Activated CD4-positive, alpha-beta memory T cell treated with anti-CD3 and anti-CD28 coated beads for 36 hours (primary cell): ENCODE measurements around the gene SIRT7. TPM values are rescaled to one million over a fixed set of nuclear protein-coding genes. Genes with fewer than 3 reads are reported as not detected.

ENCODE experiments used
- CTCF ChIA-PET: fragments of 350-600 bp; sonication (Branson Sonifier 250); formaldehyde crosslinking; loops from one replicate; lab custom pipeline; 2021; ENCODE audit warnings: antibody characterized with exemption, inconsistent platforms; lab: Charles Lee
- POLR2A ChIA-PET: fragments of 350-600 bp; sonication (Branson Sonifier 250); formaldehyde crosslinking; loops from one replicate; lab custom pipeline; 2021; ENCODE audit warnings: antibody characterized with exemption; lab: Charles Lee
- DNase-seq: peaks from one replicate; pipeline ENCODE4 v3.0.0-alpha.2; 2020
- H3K27ac Mint-ChIP-seq: one replicate; pipeline ENCODE4 v1.8.0; 2021; ENCODE audit warnings: mixed read lengths
- H3K27me3 Mint-ChIP-seq: one replicate; pipeline ENCODE4 v1.8.0; 2021; ENCODE audit warnings: mixed read lengths
- H3K36me3 Mint-ChIP-seq: one replicate; pipeline ENCODE4 v1.8.0; 2021; ENCODE audit warnings: mixed read lengths
- H3K4me1 Mint-ChIP-seq: one replicate; pipeline ENCODE4 v1.8.0; 2021; ENCODE audit warnings: low read depth, mixed read lengths
- H3K4me3 Mint-ChIP-seq: one replicate; pipeline ENCODE4 v1.8.0; 2021; ENCODE audit warnings: mild to moderate bottlenecking, mixed read lengths
- H3K9me3 Mint-ChIP-seq: one replicate; pipeline ENCODE4 v1.8.0; 2021; ENCODE audit warnings: mixed read lengths
- intact Hi-C: fragments of 100-400 bp; cut with micrococcal nuclease; formaldehyde crosslinking; loops from one replicate; pipeline ENCODE4 v1.15.1; 2023
- total RNA-seq, 2 experiments: library from RNA; stranded (reverse); gene quantifications; one replicate each; pipeline ENCODE4 v1.2.3, GENCODE V29; 2021

The SIRT7 gene
- total RNA-seq, 2 experiments from 2014 or later = 32.0 to 33.1 TPM

GRCh38 chr17:81928544-81929252 is 10.7 kb upstream of the SIRT7 start:
- DNase-seq = no peak
- CTCF ChIA-PET = interaction anchor here (1.0 to 2.2 kb wide), 5 partner anchors 10 to 178 kb away, joined by 3 to 6 read pairs (median 4); no protein-coding TSS in a partner anchor

GRCh38 chr17:81927653-81928543 is 9.9 kb upstream of the SIRT7 start, which contains the start of gene MAFG:
Gene MAFG, minus strand, starts transcription at chr17:81927735. Its CDS starts 4,550 bp downstream, at chr17:81923185.
- intact Hi-C loops = loop anchor here (5.0 kb wide), 1 partner anchor 56 kb away; the partner anchor contains the start of gene ARHGDIA
- Mint-ChIP-seq H3K9me3 (no peaks in the 10 kb centered on the region), H3K27ac (peak within 1 kb of the TSS; percentile 87), H3K4me3 (peak within 1 kb of the TSS; percentile 83), H3K27me3 (peaks cover 11% of the 10 kb centered on the region), H3K36me3 (peaks cover 2% of the 10 kb centered on the region), H3K4me1 (peaks cover 15% of the 10 kb centered on the region)
- CTCF ChIA-PET = interaction anchor here (0.6 to 2.2 kb wide), 10 partner anchors 10 to 199 kb away, joined by 3 to 6 read pairs (median 4); partner anchors contain the start of genes LRRC45 and SIRT7
- POLR2A ChIA-PET = interaction anchor here (0.9 to 1.7 kb wide), 6 partner anchors 9 to 358 kb away, joined by 3 to 6 read pairs (median 4); partner anchors contain the start of genes MCRIP1 and PYCR1
- peak; percentile 92 for DNase-seq

More at GRCh38 chr17:81928544-81929252, 10.7 kb upstream of the SIRT7 start:
- Mint-ChIP-seq H3K4me3 (peak overlapping the region; percentile 66), H3K36me3 (peaks cover 9% of the 10 kb centered on the region), H3K27ac (no peak overlapping the region), H3K9me3 (no peaks in the 10 kb centered on the region), H3K4me1 (peaks cover 15% of the 10 kb centered on the region), H3K27me3 (peaks cover 11% of the 10 kb centered on the region)
- POLR2A ChIA-PET = interaction anchor here (1.2 kb wide), 1 partner anchor 8 kb away, joined by 6 read pairs; the partner anchor contains the start of gene PYCR1
- intact Hi-C loops = loop anchor here (5.0 kb wide), 1 partner anchor 56 kb away; the partner anchor contains the start of gene ARHGDIA

- Mint-ChIP-seq H3K4me3 (peak overlapping the region; percentile 57), H3K36me3 (peaks cover 1% of the 10 kb centered on the region), H3K27me3 (peaks cover 11% of the 10 kb centered on the region), H3K27ac (peak overlapping the region; percentile 69), H3K9me3 (no peaks in the 10 kb centered on the region), H3K4me1 (peaks cover 15% of the 10 kb centered on the region)
- CTCF ChIA-PET = interaction anchor here (0.6 to 2.2 kb wide), 8 partner anchors 10 to 111 kb away, joined by 3 to 6 read pairs (median 4); partner anchors contain the start of genes LRRC45 and SIRT7
- POLR2A ChIA-PET = interaction anchor here (0.6 to 2.1 kb wide), 8 partner anchors 10 to 95 kb away, joined by 3 to 7 read pairs (median 3); partner anchors contain the start of genes MCRIP1, PCYT2 and SIRT7
- intact Hi-C loops = loop anchor here (5.0 kb wide), 1 partner anchor 55 kb away; the partner anchor contains the start of gene ARHGDIA
- no peak for DNase-seq
Observed at GRCh38 chr17:81927152-81927652, 9.2 kb upstream of the SIRT7 start.

- POLR2A ChIA-PET = interaction anchor here (0.6 to 2.1 kb wide), 8 partner anchors 9 to 95 kb away, joined by 3 to 7 read pairs (median 3); partner anchors contain the start of genes MCRIP1, PCYT2 and SIRT7
- CTCF ChIA-PET = interaction anchor here (0.7 to 2.2 kb wide), 5 partner anchors 9 to 112 kb away, joined by 3 to 7 read pairs (median 5); no protein-coding TSS in a partner anchor
Observed at GRCh38 chr17:81926451-81927151, 8.6 kb upstream of the SIRT7 start.

GRCh38 chr17:81925860-81926450 is 8.0 kb upstream of the SIRT7 start:
- peaks cover 7% of the 10 kb centered on the region for H3K36me3 Mint-ChIP-seq
- peak overlapping the region; percentile 87 for H3K27ac Mint-ChIP-seq
- CTCF ChIA-PET = interaction anchor here (0.7 to 1.4 kb wide), 3 partner anchors 9 to 96 kb away, joined by 3 to 7 read pairs (median 5); no protein-coding TSS in a partner anchor
- peak overlapping the region; percentile 83 for H3K4me3 Mint-ChIP-seq
- peaks cover 11% of the 10 kb centered on the region for H3K27me3 Mint-ChIP-seq
- DNase-seq = no peak
- peaks cover 15% of the 10 kb centered on the region for H3K4me1 Mint-ChIP-seq
- H3K9me3 Mint-ChIP-seq = no peaks in the 10 kb centered on the region
- POLR2A ChIA-PET = interaction anchor here (0.8 to 2.1 kb wide), 5 partner anchors 9 to 57 kb away, joined by 3 to 7 read pairs (median 3); partner anchors contain the start of genes PCYT2 and SIRT7
- intact Hi-C loops = loop anchor here (5.0 kb wide), 1 partner anchor 54 kb away; the partner anchor contains the start of gene ARHGDIA

More at GRCh38 chr17:81926451-81927151, 8.6 kb upstream of the SIRT7 start:
- Mint-ChIP-seq H3K27ac (peak overlapping the region; percentile 87), H3K4me1 (peaks cover 15% of the 10 kb centered on the region), H3K36me3 (peaks cover 4% of the 10 kb centered on the region), H3K9me3 (no peaks in the 10 kb centered on the region), H3K4me3 (peak overlapping the region; percentile 83), H3K27me3 (peaks cover 11% of the 10 kb centered on the region)
- intact Hi-C loops = loop anchor here (5.0 kb wide), 1 partner anchor 54 kb away; the partner anchor contains the start of gene ARHGDIA
- DNase-seq = peak; percentile 78

GRCh38 chr17:81924557-81925532 is 6.9 kb upstream of the SIRT7 start:
- Mint-ChIP-seq H3K4me3 (peak overlapping the region; percentile 83), H3K9me3 (no peaks in the 10 kb centered on the region), H3K36me3 (peaks cover 8% of the 10 kb centered on the region), H3K27me3 (peaks cover 8% of the 10 kb centered on the region), H3K27ac (peak overlapping the region; percentile 62), H3K4me1 (peaks cover 15% of the 10 kb centered on the region)
- intact Hi-C loops = loop anchor here (5.0 kb wide), 1 partner anchor 53 kb away; the partner anchor contains the start of gene ARHGDIA
- POLR2A ChIA-PET = interaction anchor here (2.1 kb wide), 1 partner anchor 8 kb away, joined by 7 read pairs; the partner anchor contains the start of gene SIRT7
- CTCF ChIA-PET = interaction anchor here (0.5 to 1.1 kb wide), 2 partner anchors 18 to 97 kb away, joined by 3 to 5 read pairs; no protein-coding TSS in a partner anchor
- peak; percentile 55 for DNase-seq

GRCh38 chr17:81923302-81924260 is 5.6 kb upstream of the SIRT7 start:
- peaks cover 8% of the 10 kb centered on the region for H3K36me3 Mint-ChIP-seq
- no peaks in the 10 kb centered on the region for H3K9me3 Mint-ChIP-seq
- POLR2A ChIA-PET = no interaction called here
- H3K4me1 Mint-ChIP-seq = peaks cover 19% of the 10 kb centered on the region
- no peak overlapping the region for H3K27ac Mint-ChIP-seq
- intact Hi-C loops = no loop called here
- peaks cover under 1% of the 10 kb centered on the region for H3K27me3 Mint-ChIP-seq
- CTCF ChIA-PET = interaction anchor here (0.6 kb wide), 1 partner anchor 185 kb away, joined by 3 read pairs; no protein-coding TSS in a partner anchor
- no peak overlapping the region for H3K4me3 Mint-ChIP-seq
- DNase-seq = no peak

- CTCF ChIA-PET = interaction anchor here (0.6 kb wide), 1 partner anchor 186 kb away, joined by 3 read pairs; no protein-coding TSS in a partner anchor
- peaks cover 8% of the 10 kb centered on the region for H3K36me3 Mint-ChIP-seq
- DNase-seq = no peak
- intact Hi-C loops = no loop called here
- no peaks in the 10 kb centered on the region for H3K9me3 Mint-ChIP-seq
- H3K27ac Mint-ChIP-seq = no peak overlapping the region
- H3K27me3 Mint-ChIP-seq = no peaks in the 10 kb centered on the region
- no peak overlapping the region for H3K4me3 Mint-ChIP-seq
- H3K4me1 Mint-ChIP-seq = peaks cover 24% of the 10 kb centered on the region
- POLR2A ChIA-PET = no interaction called here
Observed at GRCh38 chr17:81922566-81923301, 4.8 kb upstream of the SIRT7 start.
